ENCODE data around the gene TCF21. TPM values are rescaled to one million over a fixed set of nuclear protein-coding genes. Genes with fewer than 3 reads are reported as not detected.
"Not testable (repeated sequence)": the region's sequence is repeated elsewhere in the genome, so short reads cannot be mapped to it uniquely, and the experiment has no call there.

The TCF21 gene
- total and polyA plus RNA-seq, 4 donors, result 14.5 to 80.9 (median 31.6) TPM

DNA sequence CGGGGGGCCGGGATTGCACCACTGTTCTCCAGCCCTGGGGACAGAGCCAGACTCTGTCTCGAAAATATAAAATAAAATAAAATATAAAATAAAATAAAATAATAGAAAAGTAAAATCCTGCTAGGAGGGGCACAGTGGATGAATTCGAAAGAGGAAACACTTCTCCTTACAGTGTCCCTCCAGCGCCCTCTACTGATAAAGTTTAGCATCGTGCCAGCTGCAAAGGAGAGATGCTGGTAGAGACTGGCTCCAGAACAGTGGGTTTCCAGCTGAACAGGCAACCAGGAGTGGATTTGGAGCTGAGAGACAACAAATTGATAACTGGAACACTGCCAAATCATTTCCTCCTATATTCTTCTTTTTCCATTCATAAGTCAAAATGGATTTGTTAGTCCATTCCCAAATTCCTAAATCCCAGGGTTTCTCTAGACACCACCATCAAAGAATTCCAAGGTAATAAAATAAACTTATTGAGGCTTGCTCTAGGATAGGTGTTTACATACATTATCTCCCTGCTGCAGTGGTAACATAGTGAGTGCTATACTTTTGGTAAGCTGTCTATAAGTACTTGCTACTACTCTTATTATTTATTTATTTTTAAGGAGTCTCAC is 32.4 kb downstream of the TCF21 start:
- DNase-seq (peak; percentile 86 to 91 (median 90)), ATAC-seq (ENCODE audit: insufficient read depth, low FRiP score) (no peak)
- Histone ChIP-seq H3K27me3 (ENCODE audit: control insufficient read depth in 3 of 3, insufficient read depth in 3 of 3, low read length in 2 of 3) (no peaks in the 10 kb centered on the region), H3K4me1 (ENCODE audit: control insufficient read depth in 5 of 5, insufficient read depth in 5 of 5, low read length in 5 of 5) (peaks cover 0 to 22% (median 0%) of the 10 kb centered on the region in 5 donors), H3K4me3 (no peak overlapping the region), H3K9ac (ENCODE audit: insufficient read depth in 1 of 2, low read length in 2 of 2) (no peak overlapping the region), H3K9me3 (ENCODE audit: control insufficient read depth in 4 of 4, insufficient read depth in 3 of 4, low read length in 3 of 4) (no peaks in the 10 kb centered on the region), H3K36me3 (ENCODE audit: control insufficient read depth in 4 of 4, insufficient read depth in 4 of 4, low read length in 4 of 4) (no peaks in the 10 kb centered on the region), H3K27ac (ENCODE audit: low read depth in 1 of 2, low read length in 1 of 2) (no peak overlapping the region)
- WGBS, 2 donors, result 25 to 27% methylated on average over 6 of the region's 6 CpGs
- TF ChIP-seq, protein P1, sequence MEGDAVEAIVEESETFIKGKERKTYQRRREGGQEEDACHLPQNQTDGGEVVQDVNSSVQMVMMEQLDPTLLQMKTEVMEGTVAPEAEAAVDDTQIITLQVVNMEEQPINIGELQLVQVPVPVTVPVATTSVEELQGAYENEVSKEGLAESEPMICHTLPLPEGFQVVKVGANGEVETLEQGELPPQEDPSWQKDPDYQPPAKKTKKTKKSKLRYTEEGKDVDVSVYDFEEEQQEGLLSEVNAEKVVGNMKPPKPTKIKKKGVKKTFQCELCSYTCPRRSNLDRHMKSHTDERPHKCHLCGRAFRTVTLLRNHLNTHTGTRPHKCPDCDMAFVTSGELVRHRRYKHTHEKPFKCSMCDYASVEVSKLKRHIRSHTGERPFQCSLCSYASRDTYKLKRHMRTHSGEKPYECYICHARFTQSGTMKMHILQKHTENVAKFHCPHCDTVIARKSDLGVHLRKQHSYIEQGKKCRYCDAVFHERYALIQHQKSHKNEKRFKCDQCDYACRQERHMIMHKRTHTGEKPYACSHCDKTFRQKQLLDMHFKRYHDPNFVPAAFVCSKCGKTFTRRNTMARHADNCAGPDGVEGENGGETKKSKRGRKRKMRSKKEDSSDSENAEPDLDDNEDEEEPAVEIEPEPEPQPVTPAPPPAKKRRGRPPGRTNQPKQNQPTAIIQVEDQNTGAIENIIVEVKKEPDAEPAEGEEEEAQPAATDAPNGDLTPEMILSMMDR (IDR thresholded peaks at IDR 0.05; ENCODE audit: control extremely low read depth, extremely low read depth), result peak; percentile 49

DNA sequence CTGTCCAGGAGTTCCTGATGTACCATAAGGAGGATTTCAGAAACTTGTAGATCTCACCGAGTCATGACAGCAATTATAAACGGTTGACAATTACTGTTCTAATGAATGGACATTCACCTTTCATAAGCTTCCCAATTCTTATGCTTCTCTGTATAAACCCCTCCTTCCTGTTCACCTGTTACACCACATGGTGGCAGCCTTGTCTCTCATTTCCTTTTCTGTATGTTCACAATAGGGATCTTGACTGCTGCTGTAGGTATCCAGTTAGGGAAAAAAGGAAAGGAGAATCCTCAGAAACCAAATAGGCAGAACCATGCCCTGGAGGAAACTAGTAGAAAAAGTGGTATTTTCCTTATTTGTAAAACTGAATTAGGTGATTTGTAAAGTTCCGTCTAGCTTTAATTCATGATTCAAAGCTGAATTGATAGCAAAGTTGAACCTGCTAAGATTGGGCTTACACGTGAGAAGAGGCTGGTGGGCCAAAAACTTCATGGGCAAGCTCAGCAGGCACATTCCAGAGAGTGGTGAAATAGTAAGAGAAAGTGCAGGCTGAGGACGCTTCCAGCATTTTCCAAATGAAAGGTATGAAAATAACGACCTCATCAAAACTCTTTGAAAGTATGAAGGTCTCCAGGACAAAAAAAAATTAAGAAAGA is 35.2 kb downstream of the TCF21 start:
- Histone ChIP-seq H3K9me3 (ENCODE audit: control insufficient read depth in 4 of 4, insufficient read depth in 3 of 4, low read length in 3 of 4) (no peaks in the 10 kb centered on the region), H3K4me1 (ENCODE audit: control insufficient read depth in 5 of 5, insufficient read depth in 5 of 5, low read length in 5 of 5) (no peaks in the 10 kb centered on the region), H3K27me3 (ENCODE audit: control insufficient read depth in 3 of 3, insufficient read depth in 3 of 3, low read length in 2 of 3) (no peaks in the 10 kb centered on the region), H3K4me3 (no peak overlapping the region), H3K9ac (ENCODE audit: insufficient read depth in 1 of 2, low read length in 2 of 2) (no peak overlapping the region), H3K36me3 (ENCODE audit: control insufficient read depth in 4 of 4, insufficient read depth in 4 of 4, low read length in 4 of 4) (no peaks in the 10 kb centered on the region), H3K27ac (ENCODE audit: low read depth in 1 of 2, low read length in 1 of 2) (no peak overlapping the region)
- DNase-seq (peak; percentile 73 to 90 (median 86)), ATAC-seq (ENCODE audit: insufficient read depth, low FRiP score) (peak; percentile 93)
- TF ChIP-seq, protein P1 (IDR thresholded peaks at IDR 0.05; ENCODE audit: control extremely low read depth, extremely low read depth), result peak; percentile 88
- 27 to 29% methylated on average over 6 of the region's 6 CpGs for WGBS, 2 donors

GRCh38 chr6:133931221-133931620 is 42.3 kb downstream of the TCF21 start:
- not testable (repeated sequence) for H3K4me3 ChIP-seq; H3K27me3 ChIP-seq (ENCODE audit: control insufficient read depth in 3 of 3, insufficient read depth in 3 of 3, low read length in 2 of 3); H3K9ac ChIP-seq (ENCODE audit: insufficient read depth in 1 of 2, low read length in 2 of 2); H3K27ac ChIP-seq (ENCODE audit: low read depth in 1 of 2, low read length in 1 of 2); DNase-seq; ATAC-seq (ENCODE audit: insufficient read depth, low FRiP score); H3K9me3 ChIP-seq (ENCODE audit: control insufficient read depth in 4 of 4, insufficient read depth in 3 of 4, low read length in 3 of 4); H3K4me1 ChIP-seq (ENCODE audit: control insufficient read depth in 5 of 5, insufficient read depth in 5 of 5, low read length in 5 of 5); H3K36me3 ChIP-seq (ENCODE audit: control insufficient read depth in 4 of 4, insufficient read depth in 4 of 4, low read length in 4 of 4)
- 65 to 75% methylated on average over 6 of the region's 6 CpGs for WGBS, 2 donors

GRCh38 chr6:133936352-133936751 is 47.4 kb downstream of the TCF21 start:
- H3K9ac ChIP-seq (ENCODE audit: insufficient read depth in 1 of 2, low read length in 2 of 2); H3K4me1 ChIP-seq (ENCODE audit: control insufficient read depth in 5 of 5, insufficient read depth in 5 of 5, low read length in 5 of 5); H3K27ac ChIP-seq (ENCODE audit: low read depth in 1 of 2, low read length in 1 of 2); H3K36me3 ChIP-seq (ENCODE audit: control insufficient read depth in 4 of 4, insufficient read depth in 4 of 4, low read length in 4 of 4); H3K4me3 ChIP-seq; H3K27me3 ChIP-seq (ENCODE audit: control insufficient read depth in 3 of 3, insufficient read depth in 3 of 3, low read length in 2 of 3); H3K9me3 ChIP-seq (ENCODE audit: control insufficient read depth in 4 of 4, insufficient read depth in 3 of 4, low read length in 3 of 4); DNase-seq; ATAC-seq (ENCODE audit: insufficient read depth, low FRiP score): not testable (repeated sequence)
- WGBS, 2 donors, result 85% methylated on average over 3 of the region's 3 CpGs
